A673 (cell line): Measurements from ENCODE around the gene FAM181B.

Experiments
- CTCF ChIP-seq: fragments of 300-800, 200-600 bp; sonication (generic); conservative IDR thresholded peaks from 2 replicates; pipeline ENCODE4 v1.5.1; 2017; ENCODE audit warnings: low read depth, mild to moderate bottlenecking, antibody characterized with exemption, low read length, moderate library complexity, mixed read lengths
- EZH2 ChIP-seq: fragments of 200-600 bp; sonication (generic); IDR thresholded peaks from 2 replicates; pipeline ENCODE4 v1.6.1; 2017; ENCODE audit warnings: borderline replicate concordance, low read depth, mild to moderate bottlenecking, mixed read lengths, antibody characterized with exemption, low read length; ENCODE audit not compliant: poor library complexity, severe bottlenecking

- TF ChIP-seq CTCF, result no peak
- no peak for TF ChIP-seq EZH2
Observed at GRCh38 chr11:82767123-82767522, 33.5 kb upstream of the FAM181B start.
